Astrocyte (in vitro differentiated cells and primary cell): Measurements from ENCODE around the gene HAT1.

Experiments
- CTCF ChIP-seq: IDR thresholded peaks from 2 replicates; pipeline ENCODE4 v1.5.1; 2011; ENCODE audit warnings: low read depth, mild to moderate bottlenecking, inconsistent platforms, low read length, moderate library complexity; ENCODE audit not compliant: insufficient read depth
- EZH2 ChIP-seq: IDR thresholded peaks from 2 replicates; pipeline ENCODE4 v1.6.1; 2012; ENCODE audit warnings: mild to moderate bottlenecking, low read length, inconsistent platforms; ENCODE audit not compliant: insufficient read depth

DNA sequence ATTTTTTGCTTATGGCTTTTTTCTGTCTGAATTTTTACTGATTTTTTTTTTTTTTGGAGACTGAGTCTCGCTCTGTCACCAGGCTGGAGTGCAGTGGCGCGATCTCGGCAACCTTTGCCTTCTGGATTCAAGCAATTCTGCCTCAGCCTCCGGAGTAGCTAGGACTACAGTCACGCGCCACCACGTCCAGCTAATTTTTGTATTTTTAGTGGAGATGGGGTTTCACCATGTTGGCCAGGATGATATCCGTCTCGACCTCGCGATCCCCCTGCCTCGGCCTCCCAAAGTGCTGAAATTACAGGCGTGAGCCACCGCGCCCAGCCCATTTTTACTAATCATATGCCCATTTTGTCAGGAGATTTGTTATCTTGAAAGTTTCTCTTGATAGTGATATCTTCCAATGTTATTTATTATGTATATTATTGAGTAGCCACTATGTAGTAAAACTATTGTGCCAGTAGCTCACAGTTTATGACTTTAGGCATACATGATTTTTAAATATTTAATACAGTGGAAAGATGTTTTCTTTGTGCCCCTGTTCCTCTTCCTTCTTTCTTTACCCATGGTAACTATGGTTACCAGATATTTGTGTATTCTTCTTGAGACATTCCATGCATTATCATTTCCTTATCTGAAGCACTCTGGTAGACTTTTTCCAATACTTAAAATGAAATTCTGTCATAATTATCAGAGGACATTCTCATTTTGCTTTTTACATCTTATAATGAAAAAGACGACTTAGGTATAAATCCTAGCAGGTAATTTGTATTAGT is 2.1 kb downstream of the HAT1 start:
- TF ChIP-seq EZH2 (no peak), CTCF (no peak)
